Effector CD4-positive, alpha-beta T cell (primary cell): ENCODE measurements around the gene ARHGEF7.
"Not testable (repeated sequence)": the region's sequence is repeated elsewhere in the genome, so short reads cannot be mapped to it uniquely, and the experiment has no call there.

ENCODE experiments used
- DNase-seq: peaks from one replicate; pipeline ENCODE4 v3.0.0-alpha.2; 2020

The ARHGEF7 gene

DNA sequence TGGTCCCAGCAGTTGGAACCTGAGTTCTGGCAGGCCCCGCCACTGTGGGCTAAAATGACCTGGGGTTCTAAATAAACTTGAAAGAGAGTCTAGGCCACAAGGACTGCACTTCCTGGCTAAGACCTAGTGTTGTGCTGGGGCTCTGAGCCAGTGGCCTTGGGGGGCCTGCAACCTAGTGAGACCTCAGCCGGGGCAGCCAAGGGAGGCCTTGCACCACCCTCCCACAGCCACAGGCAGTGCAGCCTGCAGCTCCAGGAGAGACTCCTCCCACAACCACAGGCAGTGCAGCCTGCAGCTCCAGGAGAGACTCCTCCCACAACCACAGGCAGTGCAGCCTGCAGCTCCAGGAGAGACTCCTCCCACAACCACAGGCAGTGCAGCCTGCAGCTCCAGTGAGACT lies 142.8 kb downstream of the ARHGEF7 start:
- DNase-seq: not testable (repeated sequence)

DNA sequence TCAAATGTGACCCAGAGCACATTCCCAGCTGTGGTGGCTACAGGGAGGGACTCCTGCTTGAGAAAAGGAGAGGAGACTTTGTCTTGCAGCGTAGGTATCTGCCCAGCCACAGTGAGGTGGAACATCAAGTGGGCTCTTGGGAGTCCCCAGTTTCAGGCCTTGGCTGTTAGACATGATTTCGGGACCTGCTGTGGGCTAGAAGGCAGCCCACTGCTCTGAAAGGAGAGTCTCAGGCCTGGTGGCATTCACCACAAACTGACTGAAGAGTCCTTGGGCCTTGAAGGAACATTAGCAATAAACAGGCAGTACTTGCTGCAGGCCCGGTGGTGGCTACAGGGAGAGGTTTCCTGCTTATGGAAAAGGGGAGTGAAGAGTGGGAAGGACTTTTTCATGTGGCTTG lies 143.5 kb downstream of the ARHGEF7 start:
- DNase-seq: no peak

DNA sequence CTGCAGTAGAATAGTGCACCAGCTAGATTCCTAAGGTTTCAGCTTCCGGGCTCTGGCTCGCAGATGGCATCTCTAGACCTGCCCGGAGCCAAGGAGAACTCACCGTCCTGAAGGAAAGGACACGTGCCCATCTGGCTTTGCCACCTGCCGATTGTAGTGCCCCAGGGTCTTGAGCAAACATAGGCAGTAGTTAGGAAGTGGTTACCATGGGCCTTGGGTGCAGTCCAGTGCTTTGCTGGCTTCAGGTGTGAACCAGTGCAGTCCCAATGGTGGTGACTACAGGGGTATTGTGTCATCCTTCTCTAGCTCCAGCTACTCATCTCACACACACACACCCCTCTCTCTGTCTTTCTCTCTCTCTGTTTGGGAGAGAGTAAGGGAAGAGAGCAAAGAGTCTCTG lies 143.9 kb downstream of the ARHGEF7 start:
- DNase-seq: no peak

DNA sequence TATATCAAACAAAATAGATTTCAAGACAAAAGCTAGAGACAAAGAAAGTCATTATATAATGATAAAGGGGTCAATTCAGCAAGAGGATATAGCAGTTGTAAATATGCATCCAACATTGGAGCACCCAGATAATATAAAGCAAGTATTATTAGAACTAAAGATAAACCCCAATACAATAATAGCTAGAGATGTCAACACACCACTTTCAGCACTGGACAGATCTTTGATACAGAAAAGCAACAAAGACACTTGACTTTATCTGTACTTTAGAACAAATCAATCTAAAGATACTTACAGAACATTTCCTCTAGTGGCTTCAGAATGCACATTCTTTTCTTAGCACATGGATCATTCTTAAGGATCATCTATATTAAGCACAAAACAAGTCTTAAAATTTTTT lies 146.2 kb downstream of the ARHGEF7 start:
- DNase-seq: no peak

DNA sequence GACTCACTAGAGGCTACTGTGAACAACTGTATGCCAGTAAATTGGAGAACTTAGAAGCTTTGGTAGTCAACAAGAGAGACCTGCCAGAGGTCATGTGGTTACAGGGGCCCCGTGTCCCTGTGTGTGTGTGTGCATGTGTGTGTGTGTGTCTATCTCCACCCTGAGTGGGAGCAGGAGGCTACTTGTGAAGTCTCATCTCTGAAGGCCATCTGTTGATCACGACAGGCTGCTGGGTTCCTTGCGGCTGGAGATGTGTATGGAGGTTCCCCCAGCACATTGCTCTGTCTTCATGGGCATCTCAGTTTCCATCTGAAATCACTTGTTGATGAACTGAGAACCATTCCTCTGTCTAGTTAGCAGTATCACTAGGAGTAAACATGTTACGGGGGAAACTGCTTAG lies 147.2 kb downstream of the ARHGEF7 start:
- no peak for DNase-seq

DNA sequence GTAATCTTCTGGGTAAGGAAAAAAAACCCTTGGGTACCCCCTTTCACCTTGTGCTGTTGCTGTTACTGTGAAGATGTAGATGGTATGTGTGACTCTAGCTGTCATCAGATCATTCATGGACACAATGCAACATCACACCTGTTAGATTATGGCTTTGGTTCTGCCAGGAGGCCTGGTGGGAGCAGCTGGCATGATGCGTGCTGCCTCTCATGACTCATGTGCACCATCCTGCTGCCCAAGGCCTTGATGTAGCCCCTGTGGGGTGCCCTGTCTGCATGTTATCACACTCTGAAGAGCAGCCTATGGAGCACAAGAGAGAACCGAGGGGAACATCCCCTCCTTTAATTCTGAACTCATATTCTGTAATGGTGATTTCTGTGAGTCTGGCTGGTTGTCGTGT lies 147.6 kb downstream of the ARHGEF7 start:
- no peak for DNase-seq

DNA sequence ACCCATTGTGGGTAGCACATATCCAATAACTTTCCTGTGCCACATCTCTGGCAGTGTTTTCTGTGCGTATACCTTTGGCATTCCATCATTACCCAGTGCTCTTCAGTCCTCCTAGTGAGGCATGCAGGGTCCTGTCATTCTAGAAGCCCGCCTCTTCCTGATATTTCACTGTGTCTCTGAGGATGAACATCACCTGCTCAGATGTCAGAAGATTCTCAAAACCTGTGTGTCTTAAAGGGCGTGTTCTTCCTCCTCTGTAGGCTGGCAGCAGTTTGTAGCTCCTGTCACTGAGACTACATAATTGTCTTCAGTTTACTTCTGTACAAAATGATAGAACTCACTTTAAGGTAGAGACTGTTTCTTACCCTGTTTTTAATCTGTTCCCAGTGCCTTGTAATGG lies 148.5 kb downstream of the ARHGEF7 start:
- no peak for DNase-seq

DNA sequence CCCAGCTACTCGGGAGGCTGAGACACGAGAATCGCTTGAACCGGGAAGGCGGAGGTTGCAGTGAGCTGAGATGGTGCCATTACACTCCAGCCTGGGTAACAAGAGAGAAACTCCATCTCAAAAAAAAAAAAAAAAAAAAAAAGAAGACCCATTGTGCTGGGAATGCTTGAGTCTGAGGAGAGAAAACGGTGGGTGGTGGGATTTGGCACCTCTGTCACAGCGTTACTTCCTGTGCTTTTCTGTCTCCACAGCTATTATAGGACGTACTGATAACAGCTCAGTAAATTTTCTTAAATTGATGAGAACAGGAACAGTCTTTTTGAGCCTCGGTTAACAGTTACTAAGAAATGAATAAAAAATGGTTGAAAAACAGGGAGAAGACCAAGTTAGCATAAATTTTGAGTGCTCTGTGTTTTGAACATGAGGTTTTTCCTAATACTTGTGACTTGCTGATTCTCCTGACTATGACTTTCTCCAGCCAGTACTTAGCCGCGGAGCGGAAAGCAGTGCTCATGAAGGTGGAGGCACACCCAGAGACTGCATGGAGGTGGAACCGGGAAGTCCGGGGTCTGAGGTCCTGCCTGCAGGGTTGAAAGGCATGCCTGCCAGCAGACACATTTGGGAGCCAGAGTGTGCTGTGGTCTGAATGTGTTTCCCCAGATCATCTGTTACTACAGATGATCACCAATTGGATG lies 150.0 kb downstream of the ARHGEF7 start:
- DNase-seq: no peak

DNA sequence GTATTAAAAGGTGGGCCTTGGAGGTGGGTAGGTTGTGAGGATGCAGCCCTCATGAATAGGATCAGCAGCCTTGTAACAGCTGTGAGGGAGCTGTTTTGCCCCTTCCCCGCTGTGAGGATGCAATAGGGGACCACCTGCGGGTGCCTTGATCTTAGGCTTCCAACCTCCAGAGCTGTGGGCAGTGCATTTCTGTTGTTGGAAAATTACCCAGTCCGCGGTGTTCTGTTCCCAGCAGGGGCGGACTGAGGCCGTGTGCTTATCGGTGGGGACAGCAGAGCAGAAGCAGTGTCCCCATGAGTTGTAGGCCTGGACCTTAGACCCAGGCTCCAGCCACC lies 150.6 kb downstream of the ARHGEF7 start:
- DNase-seq: no peak

DNA sequence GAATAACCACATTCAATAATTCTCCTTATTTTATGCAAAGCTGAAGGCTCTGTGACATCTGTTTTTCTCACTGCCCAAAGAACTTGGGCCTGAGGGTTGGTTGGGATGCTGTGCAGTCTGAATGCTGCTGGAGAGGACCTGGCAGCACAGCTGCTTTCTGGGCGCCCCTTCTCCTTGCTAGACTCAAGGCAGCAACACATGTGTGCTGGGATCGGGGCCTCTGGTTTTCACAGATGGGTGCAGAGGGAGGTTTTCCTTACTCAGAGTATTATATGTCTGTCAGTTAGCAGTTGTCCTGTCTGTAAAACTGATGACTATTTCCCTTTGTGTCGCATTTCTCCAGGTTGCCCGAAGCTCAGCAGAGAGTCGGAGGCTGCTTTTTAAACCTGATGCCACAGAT lies 152.1 kb downstream of the ARHGEF7 start:
- DNase-seq: no peak

DNA sequence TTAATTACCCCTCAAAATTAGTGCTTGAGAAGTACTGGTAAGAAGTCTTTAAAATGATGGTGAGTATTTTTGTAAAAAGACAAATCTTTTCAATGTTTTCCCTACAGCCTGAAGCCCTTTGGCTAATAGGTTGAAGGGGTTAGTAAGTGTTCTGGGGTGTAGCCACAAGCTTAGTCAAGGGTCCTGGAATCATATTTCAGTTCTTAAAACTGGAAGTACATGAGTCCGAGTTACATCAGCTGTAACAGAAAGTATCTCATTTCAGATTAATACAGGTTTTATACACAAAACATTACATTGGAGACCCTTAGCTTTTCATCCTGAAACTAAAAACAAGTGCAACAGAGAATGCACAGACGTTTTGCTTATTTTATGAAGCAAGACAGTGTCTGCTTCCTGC lies 152.7 kb downstream of the ARHGEF7 start:
- DNase-seq: no peak

DNA sequence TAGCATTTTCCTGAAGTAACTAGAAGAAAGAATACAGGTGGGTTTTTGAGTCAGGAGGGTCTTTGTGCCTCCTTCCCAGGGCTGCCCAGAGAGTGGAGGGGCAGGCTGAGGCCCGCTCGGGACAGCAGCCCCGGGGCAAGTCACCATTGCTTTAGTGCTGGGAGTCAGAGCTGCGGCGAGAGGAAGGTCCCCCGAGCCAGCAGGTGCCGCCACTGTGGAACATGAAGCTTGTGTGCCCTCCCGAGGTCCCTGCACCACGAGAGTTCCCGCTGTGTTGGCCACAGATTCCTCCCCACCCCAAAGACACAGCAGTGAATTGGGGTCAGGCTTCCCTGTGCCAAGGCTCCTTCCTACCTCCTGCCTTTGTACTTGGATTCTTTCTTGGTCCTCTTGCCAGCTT lies 154.4 kb downstream of the ARHGEF7 start:
- DNase-seq: no peak

DNA sequence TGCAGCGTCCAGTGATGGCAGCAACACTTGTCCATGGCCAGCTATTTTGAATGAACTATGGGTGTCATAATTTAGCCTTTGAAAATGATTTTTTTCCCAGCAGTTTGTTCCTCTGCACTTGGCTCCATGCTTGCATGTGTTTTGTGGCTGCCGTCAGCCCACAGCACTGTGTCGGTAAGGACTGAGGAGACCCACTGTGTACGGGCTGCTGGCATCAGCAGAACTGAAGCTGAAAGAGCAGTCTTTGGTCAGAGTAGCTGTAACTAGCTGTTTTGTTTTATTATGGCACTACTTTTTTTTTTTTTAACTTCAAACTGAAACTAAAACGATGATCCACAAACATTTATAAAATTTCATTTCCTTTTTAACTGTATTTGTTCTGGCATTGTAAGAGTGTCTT lies 155.0 kb downstream of the ARHGEF7 start:
- DNase-seq: no peak

DNA sequence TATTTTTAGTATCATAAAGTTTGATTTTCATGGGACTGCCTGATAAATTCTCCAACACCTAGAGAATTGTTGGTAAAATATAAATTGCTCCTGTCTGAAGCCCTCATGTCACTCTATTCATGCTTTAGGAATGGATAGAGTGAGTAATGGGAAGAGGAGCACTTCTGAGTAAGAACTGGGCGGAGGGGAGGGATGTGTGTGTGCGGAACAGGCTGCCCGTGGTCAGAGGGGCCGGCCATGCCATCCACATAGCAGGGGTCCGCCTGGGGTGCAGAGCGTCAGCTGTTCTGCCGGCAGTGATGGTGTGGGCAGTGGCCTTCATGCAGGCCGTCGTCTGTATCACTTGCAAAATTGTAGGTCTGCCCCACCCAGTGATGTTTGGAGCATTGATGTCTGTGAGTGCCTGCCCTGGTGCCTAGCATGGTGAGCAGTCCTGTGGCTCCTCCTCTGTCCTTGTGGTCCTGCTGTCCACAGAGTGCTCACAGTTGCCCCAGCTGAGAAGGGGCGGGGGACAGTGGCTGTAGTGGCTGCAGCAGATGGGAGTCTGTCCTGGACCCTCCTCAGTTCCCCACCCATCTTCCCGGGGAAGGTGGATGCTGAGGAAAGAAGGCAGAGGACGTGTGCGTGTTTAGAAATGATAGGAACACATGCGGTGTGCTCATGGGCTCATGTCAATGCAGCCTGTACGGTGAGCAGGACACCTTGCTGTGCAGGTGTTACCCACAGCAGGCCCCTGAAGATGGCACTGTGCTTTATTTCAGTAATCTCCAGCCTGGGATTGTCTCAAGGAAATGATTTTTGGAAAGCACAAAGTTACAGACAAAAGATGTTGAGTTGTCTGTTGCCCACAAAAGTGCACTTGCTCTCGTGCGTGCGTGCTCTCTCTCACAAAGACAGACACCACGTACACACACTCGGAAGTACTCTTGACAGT lies 155.9 kb downstream of the ARHGEF7 start:
- no peak for DNase-seq

DNA sequence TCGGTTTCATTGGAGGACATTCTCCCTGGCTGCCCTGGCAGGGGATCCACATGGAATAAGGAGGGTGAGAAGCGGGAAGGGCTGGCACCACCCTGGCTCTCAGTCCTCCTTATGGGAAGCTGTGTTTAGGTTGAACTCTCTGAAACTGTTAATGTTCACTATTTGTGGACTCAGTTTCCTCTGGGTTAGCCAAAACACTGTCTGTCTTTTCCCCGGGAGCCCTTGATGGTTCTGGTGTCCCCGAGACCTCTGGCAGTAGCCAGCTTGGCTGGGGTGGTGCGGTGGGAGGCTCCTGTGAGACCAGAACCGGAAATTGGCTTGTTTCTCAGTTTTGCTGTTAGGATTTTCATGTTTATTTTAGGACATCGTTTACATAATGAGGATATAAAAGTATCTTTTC lies 157.0 kb downstream of the ARHGEF7 start:
- DNase-seq: no peak

DNA sequence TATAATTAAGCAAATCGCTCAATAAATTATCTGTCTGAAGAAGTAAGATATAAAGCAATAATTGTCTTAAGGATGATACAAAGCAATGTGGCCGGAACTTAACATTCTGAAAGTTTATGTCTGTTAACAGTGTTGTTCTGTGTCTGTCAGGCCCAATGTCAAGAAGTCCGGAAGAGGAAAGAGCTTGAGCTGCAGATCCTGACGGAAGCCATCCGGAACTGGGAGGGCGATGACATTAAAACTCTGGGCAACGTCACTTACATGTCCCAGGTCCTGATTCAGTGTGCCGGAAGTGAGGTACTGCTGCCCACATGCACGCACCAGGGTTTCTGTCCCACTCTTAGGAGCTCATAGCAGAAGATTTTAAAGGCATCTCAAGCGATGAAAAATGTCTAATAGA lies 160.3 kb downstream of the ARHGEF7 start:
- no peak for DNase-seq

DNA sequence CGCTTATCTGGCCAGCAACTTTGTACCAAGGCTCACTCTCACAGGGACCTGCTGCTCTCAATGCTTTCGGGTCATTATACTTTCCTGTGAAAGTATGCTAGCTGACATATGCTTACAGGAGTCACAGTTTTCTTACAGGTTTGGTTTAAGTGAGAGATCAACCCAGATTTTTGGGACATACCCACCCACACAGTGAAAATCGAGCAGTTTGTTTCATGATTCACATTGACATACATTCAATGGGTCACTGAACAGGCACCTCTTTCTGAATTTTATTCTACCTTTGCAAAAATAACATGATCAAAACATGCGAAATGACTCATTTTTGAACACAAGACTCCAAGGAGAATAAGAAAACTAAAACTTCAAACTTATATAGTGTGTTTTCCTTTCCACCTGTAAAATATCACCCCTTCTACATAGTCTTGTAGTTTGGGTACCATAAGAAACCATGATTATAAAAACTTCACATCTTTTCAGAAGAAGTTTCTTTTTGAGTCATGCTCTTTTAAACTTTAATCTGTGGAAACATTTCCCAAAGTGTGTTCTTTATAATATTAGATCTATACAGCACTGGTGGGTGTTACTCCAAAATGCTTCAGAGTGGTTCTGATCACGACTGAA lies 161.0 kb downstream of the ARHGEF7 start:
- no peak for DNase-seq

DNA sequence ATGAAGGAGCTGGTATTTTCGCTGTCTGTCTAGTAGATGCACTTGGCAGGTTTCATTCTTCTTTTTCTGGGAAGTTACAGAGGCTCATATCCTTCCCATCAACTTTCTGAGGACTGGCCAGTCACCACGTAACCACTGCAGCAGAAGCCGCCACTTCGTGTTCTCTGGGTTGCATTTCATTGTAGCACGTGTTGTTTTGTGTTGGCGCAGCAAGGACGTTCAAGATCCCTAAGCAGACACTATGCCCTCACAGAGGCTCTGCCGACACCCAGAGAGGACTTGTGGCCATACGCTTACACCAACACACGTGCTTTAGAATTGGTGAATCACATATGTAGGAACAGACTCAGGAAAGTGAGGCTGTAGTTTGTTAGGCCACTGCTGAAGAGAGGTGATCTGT lies 163.1 kb downstream of the ARHGEF7 start:
- no peak for DNase-seq

DNA sequence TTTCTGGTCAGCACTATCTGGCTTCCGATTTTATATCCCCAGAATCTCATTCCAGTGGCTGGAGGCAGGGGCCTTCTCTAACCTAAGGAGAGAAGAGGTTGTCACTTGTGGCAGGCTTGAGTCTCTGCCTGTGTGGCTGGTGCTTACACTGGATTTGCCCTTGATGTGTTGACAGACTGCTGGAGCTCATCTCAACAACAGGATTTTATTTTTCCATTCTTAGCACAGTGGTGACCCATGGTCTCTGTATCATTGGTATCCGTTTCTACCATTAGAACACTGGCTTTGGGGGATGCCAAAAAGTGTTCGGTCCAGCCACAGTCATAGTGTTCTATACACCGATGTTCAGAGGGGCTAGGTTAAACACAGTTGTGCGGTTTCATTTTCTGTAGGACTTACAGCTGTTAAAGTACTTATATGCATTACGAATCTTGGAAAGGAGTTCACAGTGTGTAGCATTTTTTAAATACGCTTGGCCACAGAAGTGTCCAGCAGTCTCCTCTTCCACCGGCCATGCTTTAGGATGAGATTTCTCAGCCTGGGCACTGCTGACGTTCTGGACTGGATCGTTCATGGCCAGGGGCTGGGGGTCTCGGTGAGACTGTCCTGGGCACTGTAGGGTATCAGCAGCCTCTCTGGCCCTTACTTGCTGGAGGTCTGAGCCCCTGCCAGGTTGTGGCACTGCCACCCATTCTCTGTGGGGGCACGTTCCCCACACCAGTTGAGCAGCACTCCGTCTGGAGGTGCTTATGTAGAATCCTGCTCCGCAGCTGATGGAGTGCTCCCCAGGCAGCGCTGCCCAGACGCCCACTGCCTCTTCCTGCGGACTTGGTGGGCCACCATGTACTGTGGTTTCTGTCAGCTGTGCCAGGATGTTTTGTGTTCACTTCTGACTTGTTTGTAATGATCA lies 163.9 kb downstream of the ARHGEF7 start:
- no peak for DNase-seq

DNA sequence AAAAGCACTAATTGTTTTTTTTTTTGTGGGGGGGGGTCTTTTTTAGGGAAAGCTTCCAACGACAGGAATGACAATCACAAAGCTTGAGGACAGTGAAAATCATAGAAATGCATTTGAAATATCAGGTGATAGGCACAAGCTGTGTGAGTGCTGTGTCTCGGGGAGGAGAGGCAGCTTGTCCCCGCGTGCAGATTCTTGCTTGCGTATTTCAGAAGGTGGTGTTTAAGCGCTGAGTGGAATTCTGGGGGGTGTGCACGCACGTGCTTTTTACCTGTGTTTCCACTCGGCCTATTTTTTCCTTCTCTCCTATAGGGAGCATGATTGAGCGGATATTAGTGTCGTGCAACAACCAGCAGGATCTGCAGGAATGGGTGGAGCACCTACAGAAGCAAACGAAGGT lies 165.1 kb downstream of the ARHGEF7 start:
- DNase-seq: no peak

DNA sequence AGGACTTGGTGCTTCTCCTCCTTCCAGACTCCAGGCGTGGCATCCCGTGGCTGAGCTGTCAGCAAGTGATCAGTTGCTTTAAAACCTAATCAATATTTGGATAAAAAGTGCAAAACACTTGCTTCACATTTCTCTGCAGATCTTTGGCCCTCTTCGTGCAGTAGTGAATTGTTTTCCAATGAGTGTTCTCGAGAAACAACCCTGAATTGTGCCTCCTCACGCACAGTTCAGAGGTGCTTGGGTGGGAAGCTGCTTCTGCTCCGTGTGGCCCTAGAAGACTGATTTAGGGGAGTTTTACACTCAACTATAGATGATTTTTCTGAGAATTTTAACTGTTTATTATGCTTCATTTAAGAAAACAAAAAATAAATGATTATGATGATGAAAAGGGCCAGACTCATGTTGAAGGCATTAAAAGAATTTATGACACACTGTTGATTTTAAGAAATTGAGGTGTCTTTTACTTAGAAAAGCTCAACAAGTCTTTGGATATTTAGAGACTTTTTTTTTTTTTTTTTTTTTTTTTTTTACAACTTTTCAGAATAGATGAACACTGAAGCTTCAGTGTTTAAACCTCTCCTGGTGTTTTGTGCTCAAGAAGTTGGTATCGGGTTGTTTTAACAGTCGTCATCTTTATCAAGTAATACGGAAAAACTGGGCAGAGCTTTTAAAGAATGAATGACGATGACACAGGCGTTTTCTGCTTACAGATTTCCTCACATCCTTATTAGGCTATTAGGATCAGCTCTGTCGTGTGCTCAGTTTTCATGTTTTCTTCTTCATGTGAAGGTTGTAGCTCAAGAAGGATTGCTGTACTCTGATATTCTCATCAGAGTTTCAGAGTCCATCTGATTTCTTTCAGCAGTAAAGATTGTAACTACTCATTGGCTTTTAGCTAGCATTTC lies 165.8 kb downstream of the ARHGEF7 start:
- DNase-seq: no peak
